Glutamatergic neuron (in vitro differentiated cells): ENCODE data around the gene DEAF1. TPM values are rescaled to one million over a fixed set of nuclear protein-coding genes. Genes with fewer than 3 reads are reported as not detected.

Experiments used
- DNase-seq: peaks from one replicate; pipeline ENCODE4 v3.0.0; 2022
- H3K27ac Mint-ChIP-seq: one replicate; pipeline ENCODE4 v1.8.0; 2020; ENCODE audit warnings: mild to moderate bottlenecking, mixed read lengths, inconsistent platforms; ENCODE audit not compliant: unreplicated experiment
- H3K27me3 Mint-ChIP-seq: one replicate; pipeline ENCODE4 v1.8.0; 2020; ENCODE audit warnings: mild to moderate bottlenecking, moderate library complexity, mixed read lengths, inconsistent platforms; ENCODE audit not compliant: unreplicated experiment
- H3K36me3 Mint-ChIP-seq: one replicate; pipeline ENCODE4 v1.8.0; 2020; ENCODE audit warnings: mild to moderate bottlenecking, mixed read lengths, inconsistent platforms; ENCODE audit not compliant: unreplicated experiment
- H3K4me1 Mint-ChIP-seq: one replicate; pipeline ENCODE4 v1.8.0; 2020; ENCODE audit warnings: mild to moderate bottlenecking, low read depth, mixed read lengths, inconsistent platforms; ENCODE audit not compliant: unreplicated experiment
- H3K4me3 Mint-ChIP-seq: one replicate; pipeline ENCODE4 v1.8.0; 2020; ENCODE audit warnings: mild to moderate bottlenecking, mixed read lengths, inconsistent platforms; ENCODE audit not compliant: unreplicated experiment
- H3K9me3 Mint-ChIP-seq: one replicate; pipeline ENCODE4 v1.8.0; 2020; ENCODE audit warnings: mild to moderate bottlenecking, moderate library complexity, mixed read lengths, inconsistent platforms; ENCODE audit not compliant: unreplicated experiment
- total RNA-seq: library from RNA; stranded (reverse); fragmentation: NEBNext Ultra II Directional; extraction: Animal tissue kit (Norgen Biotek cat#: 25700); gene quantifications from one replicate; pipeline ENCODE4 v1.2.1, GENCODE V29; 2021; ENCODE audit not compliant: unreplicated experiment
- TF ChIP-seq, protein P1 (sequence below): fragments of 200-600 bp; sonication (generic); IDR thresholded peaks from one replicate; pipeline ENCODE4 v1.5.0; 2021; ENCODE audit not compliant: partially characterized antibody, unreplicated experiment

The DEAF1 gene
- total RNA-seq, 1 donor from 2014 or later = 51.5 TPM

DNA sequence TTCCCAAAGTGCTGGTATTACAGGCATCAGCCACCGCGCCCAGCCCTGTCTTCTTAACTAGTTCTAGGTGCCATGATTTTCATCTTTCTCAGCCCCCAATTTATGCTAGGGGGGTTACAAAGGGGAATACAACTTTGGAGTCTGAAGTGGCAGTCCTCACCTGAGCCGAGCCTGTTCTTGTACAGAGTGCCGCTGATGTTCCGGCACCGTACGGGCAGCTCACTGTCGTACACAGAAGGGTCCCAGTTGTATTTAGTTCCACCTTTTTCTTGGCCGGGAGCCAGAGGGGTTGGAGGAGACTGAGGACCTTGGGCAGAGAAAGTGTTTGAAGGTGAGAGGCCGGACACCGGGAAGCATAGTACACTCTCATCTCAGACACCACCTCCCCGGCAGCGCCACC lies 7.3 kb downstream of the DEAF1 start:
- H3K4me3 Mint-ChIP-seq = no peak overlapping the region
- H3K4me1 Mint-ChIP-seq = peaks cover 8% of the 10 kb centered on the region
- peaks cover 3% of the 10 kb centered on the region for H3K27me3 Mint-ChIP-seq
- peaks cover 8% of the 10 kb centered on the region for H3K36me3 Mint-ChIP-seq
- H3K27ac Mint-ChIP-seq = no peak overlapping the region
- peaks cover 5% of the 10 kb centered on the region for H3K9me3 Mint-ChIP-seq
- DNase-seq = no peak
- TF ChIP-seq, protein P1, sequence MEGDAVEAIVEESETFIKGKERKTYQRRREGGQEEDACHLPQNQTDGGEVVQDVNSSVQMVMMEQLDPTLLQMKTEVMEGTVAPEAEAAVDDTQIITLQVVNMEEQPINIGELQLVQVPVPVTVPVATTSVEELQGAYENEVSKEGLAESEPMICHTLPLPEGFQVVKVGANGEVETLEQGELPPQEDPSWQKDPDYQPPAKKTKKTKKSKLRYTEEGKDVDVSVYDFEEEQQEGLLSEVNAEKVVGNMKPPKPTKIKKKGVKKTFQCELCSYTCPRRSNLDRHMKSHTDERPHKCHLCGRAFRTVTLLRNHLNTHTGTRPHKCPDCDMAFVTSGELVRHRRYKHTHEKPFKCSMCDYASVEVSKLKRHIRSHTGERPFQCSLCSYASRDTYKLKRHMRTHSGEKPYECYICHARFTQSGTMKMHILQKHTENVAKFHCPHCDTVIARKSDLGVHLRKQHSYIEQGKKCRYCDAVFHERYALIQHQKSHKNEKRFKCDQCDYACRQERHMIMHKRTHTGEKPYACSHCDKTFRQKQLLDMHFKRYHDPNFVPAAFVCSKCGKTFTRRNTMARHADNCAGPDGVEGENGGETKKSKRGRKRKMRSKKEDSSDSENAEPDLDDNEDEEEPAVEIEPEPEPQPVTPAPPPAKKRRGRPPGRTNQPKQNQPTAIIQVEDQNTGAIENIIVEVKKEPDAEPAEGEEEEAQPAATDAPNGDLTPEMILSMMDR = no peak

DNA sequence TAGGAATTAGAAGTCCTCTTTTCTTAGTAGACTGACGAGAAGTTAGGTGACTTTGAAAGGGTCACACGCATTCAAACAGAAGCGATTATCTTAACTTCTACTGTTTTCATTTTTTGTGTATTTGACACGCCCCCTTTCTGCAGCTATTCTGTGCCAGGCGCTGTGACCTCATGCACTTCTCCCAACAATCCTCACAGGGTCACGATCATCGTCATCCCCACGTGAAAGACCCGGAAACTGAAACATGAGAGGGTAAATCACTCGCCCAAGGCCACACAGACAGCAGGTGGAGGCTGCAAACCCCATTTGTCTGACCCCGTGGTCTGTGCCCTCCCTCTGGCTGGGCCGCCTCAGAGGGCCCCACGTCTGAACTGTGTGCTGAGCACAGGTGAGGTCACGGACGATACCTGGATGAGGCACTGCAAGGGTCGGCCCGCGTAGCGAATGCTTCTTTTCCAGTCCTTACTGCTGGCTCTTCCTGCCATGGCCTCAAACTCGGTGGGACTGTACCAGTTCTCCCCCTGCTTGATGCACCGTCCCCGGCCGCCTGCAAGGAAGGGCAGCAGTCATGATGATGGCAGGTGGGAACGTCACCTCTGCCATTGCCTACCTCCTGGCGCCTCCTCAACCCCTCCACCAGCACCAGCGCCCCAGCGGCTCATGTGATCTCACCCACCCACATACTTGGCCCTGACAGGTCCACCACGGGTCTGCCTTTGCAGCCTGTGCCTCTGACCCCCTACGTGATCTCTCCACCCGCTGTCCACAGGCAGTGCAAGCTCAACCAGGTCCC lies 8.4 kb downstream of the DEAF1 start:
- no peak overlapping the region for H3K27ac Mint-ChIP-seq
- H3K36me3 Mint-ChIP-seq = peaks cover 10% of the 10 kb centered on the region
- H3K4me1 Mint-ChIP-seq = peaks cover 4% of the 10 kb centered on the region
- peaks cover 2% of the 10 kb centered on the region for H3K9me3 Mint-ChIP-seq
- peaks cover 3% of the 10 kb centered on the region for H3K27me3 Mint-ChIP-seq
- TF ChIP-seq, protein P1 = no peak
- H3K4me3 Mint-ChIP-seq = no peak overlapping the region
- DNase-seq = no peak

DNA sequence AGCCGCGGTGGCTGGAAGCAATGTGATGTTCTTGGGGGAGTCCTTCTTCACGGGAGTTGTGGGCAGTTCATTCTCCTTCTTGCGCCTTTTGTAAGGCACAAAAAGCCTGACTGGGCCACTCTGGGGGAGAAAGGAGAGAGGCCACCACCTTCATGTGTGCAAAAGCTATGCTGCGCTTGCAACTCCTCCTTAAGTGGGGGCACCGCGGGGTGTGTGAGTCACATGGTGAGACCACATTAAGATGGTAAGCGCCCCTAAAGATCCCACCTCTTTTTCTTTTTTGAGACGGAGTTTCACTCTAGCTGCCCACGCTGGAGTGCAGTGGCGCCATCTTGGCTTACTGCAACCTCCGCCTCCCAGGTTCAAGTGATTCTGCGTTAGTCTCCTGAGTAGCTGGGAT lies 14.1 kb downstream of the DEAF1 start:
- peaks cover 3% of the 10 kb centered on the region for H3K36me3 Mint-ChIP-seq
- no peaks in the 10 kb centered on the region for H3K9me3 Mint-ChIP-seq
- H3K4me1 Mint-ChIP-seq = peaks cover 2% of the 10 kb centered on the region
- H3K27ac Mint-ChIP-seq = no peak overlapping the region
- TF ChIP-seq, protein P1 = no peak
- DNase-seq = no peak
- no peaks in the 10 kb centered on the region for H3K27me3 Mint-ChIP-seq
- no peak overlapping the region for H3K4me3 Mint-ChIP-seq

DNA sequence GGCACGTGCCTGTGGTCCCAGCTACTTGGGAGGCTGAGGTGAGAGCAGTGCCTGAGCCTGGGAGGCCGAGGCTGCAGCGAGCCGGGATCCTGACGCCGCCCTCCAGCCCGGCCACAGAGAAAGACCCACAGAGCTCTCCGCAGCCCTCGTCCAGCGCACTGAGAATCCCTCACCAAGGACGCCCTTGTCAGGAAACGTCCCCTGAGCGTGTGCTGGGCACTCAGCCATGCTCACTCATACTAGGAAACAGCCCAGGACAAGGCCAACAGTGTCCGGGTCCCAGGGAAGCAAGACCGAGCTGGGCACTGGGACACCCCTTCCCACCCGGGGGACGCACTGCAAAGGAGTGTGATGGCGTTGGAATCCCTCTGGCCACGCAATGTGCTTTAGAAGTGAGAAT lies 14.5 kb downstream of the DEAF1 start:
- TF ChIP-seq, protein P1 = no peak
- no peak overlapping the region for H3K4me3 Mint-ChIP-seq
- peaks cover 3% of the 10 kb centered on the region for H3K36me3 Mint-ChIP-seq
- no peaks in the 10 kb centered on the region for H3K27me3 Mint-ChIP-seq
- peaks cover 2% of the 10 kb centered on the region for H3K4me1 Mint-ChIP-seq
- no peak for DNase-seq
- H3K27ac Mint-ChIP-seq = no peak overlapping the region
- no peaks in the 10 kb centered on the region for H3K9me3 Mint-ChIP-seq
